GM12878 (cell line): ENCODE measurements around the gene EDEM2. TPM values are rescaled to one million over a fixed set of nuclear protein-coding genes. Genes with fewer than 3 reads are reported as not detected.
"Not testable (repeated sequence)": the region's sequence is repeated elsewhere in the genome, so short reads cannot be mapped to it uniquely, and the experiment has no call there.

ENCODE experiments used
- ATAC-seq: fragments of 200-7000 bp; cut with Tn5 transposase; 3 replicates; pipeline ENCODE4 v1.9.1; 2020; ENCODE audit warnings: mild to moderate bottlenecking, moderate library complexity
- BruUV-seq: library from RNA; stranded (reverse); fragments of 400-500 nt; replicated peaks from 2 replicates; lab custom pipeline; 2021; lab: Mats Ljungman, UMichigan
- CTCF ChIA-PET: fragments of 300-600 bp; sonication (Branson Sonifier 250); formaldehyde crosslinking; extraction: SDS; loops from one replicate; lab custom pipeline; 2021; ENCODE audit warnings: inconsistent platforms; lab: Yijun Ruan, JAX
- POLR2A ChIA-PET: fragments of 350-600 bp; formaldehyde crosslinking; extraction: SDS; loops from one replicate; lab custom pipeline; 2021; ENCODE audit warnings: inconsistent platforms; lab: Charles Lee
- RAD21 ChIA-PET: fragments of 300-600 bp; sonication (Branson Sonifier 250); formaldehyde crosslinking; loops from one replicate; lab custom pipeline; 2023; ENCODE audit warnings: antibody characterized with exemption; ENCODE audit not compliant: unreplicated experiment; lab: Charles Lee
- SMC1A ChIA-PET: fragments of 300-600 bp; sonication (Branson Sonifier 250); formaldehyde crosslinking; loops from one replicate; lab custom pipeline; 2023; ENCODE audit not compliant: unreplicated experiment, uncharacterized antibody; lab: Charles Lee
- DNase-seq: peaks from one replicate; pipeline ENCODE4 v3.0.0-alpha.2; 2011; ENCODE audit warnings: low read depth, low spot score
- FAIRE-seq: peaks from 3 replicates; lab custom pipeline; 2011; peaks lifted over from hg19 to GRCh38; lab: Jason Lieb, UNC
- H2AFZ ChIP-seq: 2 replicates; pipeline ENCODE4 v1.6.0; 2011; ENCODE audit warnings: low read depth, low read length, control low read depth; ENCODE audit not compliant: control insufficient read depth
- H3K27ac ChIP-seq: 2 replicates; pipeline ENCODE4 v1.5.1; 2011; ENCODE audit warnings: control low read depth; ENCODE audit not compliant: control insufficient read depth, insufficient read depth
- H3K27me3 ChIP-seq, 2 experiments: replicated peaks in 1 of 2; 2 replicates each; pipeline versions ENCODE4 v1.6.0 to v1.6.1; 2011; ENCODE audit warnings: low read length in 1 of 2; ENCODE audit not compliant: control insufficient read depth in 2 of 2, insufficient read depth in 2 of 2
- H3K36me3 ChIP-seq, 2 experiments: 2 replicates each; pipeline ENCODE4 v1.5.1; 2011; ENCODE audit warnings: low read length in 1 of 2; ENCODE audit not compliant: control insufficient read depth in 2 of 2, insufficient read depth in 2 of 2
- H3K4me1 ChIP-seq: 2 replicates; pipeline ENCODE4 v1.6.1; 2011; ENCODE audit warnings: mild to moderate bottlenecking, low read length, moderate library complexity, mixed read lengths; ENCODE audit not compliant: control insufficient read depth, insufficient read depth
- H3K4me2 ChIP-seq: 2 replicates; pipeline ENCODE4 v1.6.0; 2011; ENCODE audit warnings: control low read depth; ENCODE audit not compliant: control insufficient read depth, insufficient read depth
- H3K4me3 ChIP-seq: fragments of 200-600 bp; sonication (generic); 2 replicates; pipeline ENCODE4 v1.5.1; 2016
- H3K79me2 ChIP-seq: 2 replicates; pipeline ENCODE4 v1.6.0; 2011; ENCODE audit warnings: low read length; ENCODE audit not compliant: control insufficient read depth, insufficient read depth
- H3K9ac ChIP-seq: 2 replicates; pipeline ENCODE4 v1.8.0; 2011; ENCODE audit warnings: low read length, control low read depth, mixed read lengths; ENCODE audit not compliant: control insufficient read depth, insufficient read depth
- H3K9me3 ChIP-seq: replicated peaks from 3 replicates; pipeline ENCODE4 v1.5.1; 2011; ENCODE audit warnings: mild to moderate bottlenecking, low read length; ENCODE audit not compliant: control insufficient read depth, insufficient read depth
- H4K20me1 ChIP-seq: 2 replicates; pipeline ENCODE4 v1.6.0; 2011; ENCODE audit not compliant: control insufficient read depth, insufficient read depth
- RBBP5 ChIP-seq: fragments of 200-600 bp; sonication (generic); conservative IDR thresholded peaks from 2 replicates; pipeline ENCODE4 v1.6.1; 2016
- WGBS: methylation state at CpG from one replicate; pipeline ENCODE4 v1.1.6; 2016; ENCODE audit warnings: low lambda C conversion rate; ENCODE audit not compliant: insufficient replicate concordance, insufficient coverage; ENCODE audit errors: missing lambda C conversion rate; 5-methylcytosine and 5-hydroxymethylcytosine counted together
- in situ Hi-C: fragments of 300-500 bp; cut with MboI; formaldehyde crosslinking; loops from 9 replicates; pipeline ENCODE4 v1.14.3; 2018; ENCODE audit warnings: mixed read lengths
- intact Hi-C: fragments of 100-400 bp; cut with micrococcal nuclease; formaldehyde crosslinking; loops from one replicate; pipeline ENCODE4 v1.14.2; 2022; ENCODE audit not compliant: unreplicated experiment
- polyA plus RNA-seq, 11 experiments: library from polyadenylated mRNA; depleted of rRNA in 4 of 11; unstranded in 6 of 11; stranded (reverse) in 5 of 11; fragments of >200 nt; fragmentation: Nextera tagmentation in 4 of 11; fragmentation: Illumina TruSeq in 1 of 11; extraction: Ambion mirVana in 4 of 11; extraction: Trizol in 1 of 11; gene quantifications; 1 replicate in 1 of 11; 2 replicates in 10 of 11; pipeline versions ENCODE4 v1.2.1 to v1.2.3, GENCODE V29; 2011 to 2016; ENCODE audit warnings: inconsistent platforms in 2 of 11, missing spikeins in 2 of 11, low read depth in 1 of 11
- total RNA-seq, 4 experiments: library from RNA; depleted of rRNA in 3 of 4; stranded (reverse); fragments of >200 nt in 3 of 4; fragmentation: Illumina TruSeq in 1 of 4; extraction: Trizol in 1 of 4; gene quantifications; 2 replicates each; pipeline versions ENCODE4 v1.2.1 to v1.2.3, GENCODE V29; 2013 to 2021

The EDEM2 gene
- total and polyA plus RNA-seq, 10 of the 15 experiments (the other 5 are each of a cell fraction or from before 2014, with no cell fraction given), result 9.9 to 24.8 (median 14.8) TPM

- H3K27me3 ChIP-seq, H3K79me2 ChIP-seq, H3K9me3 ChIP-seq, H4K20me1 ChIP-seq, H3K4me1 ChIP-seq, H3K27ac ChIP-seq, in situ Hi-C loops, H2AFZ ChIP-seq, H3K9ac ChIP-seq, H3K4me3 ChIP-seq, DNase-seq, H3K4me2 ChIP-seq, intact Hi-C loops, H3K36me3 ChIP-seq, ATAC-seq, BruUV-seq, FAIRE-seq, RAD21 ChIA-PET: not testable (repeated sequence)
- ChIA-PET SMC1A (interaction anchor here (1.1 kb wide), 1 partner anchor 15 kb away, joined by 3 read pairs; no protein-coding TSS in a partner anchor), POLR2A (interaction anchor here (0.8 kb wide), 1 partner anchor 669 kb away, joined by 5 read pairs; no protein-coding TSS in a partner anchor), CTCF (interaction anchor here (1.1 kb wide), 1 partner anchor 22 kb away, joined by 4 read pairs; no protein-coding TSS in a partner anchor)
- 53% methylated on average over 10 of the region's 10 CpGs for WGBS
Observed at GRCh38 chr20:35186691-35187289, 39.7 kb upstream of the EDEM2 start.

GRCh38 chr20:35181731-35182130 is 34.6 kb upstream of the EDEM2 start:
- no peak for TF ChIP-seq RBBP5
- H3K79me2 ChIP-seq, result no peaks in the 10 kb centered on the region
- no peak overlapping the region for H2AFZ ChIP-seq
- H3K4me2 ChIP-seq, result no peak overlapping the region
- no peaks in the 10 kb centered on the region for H4K20me1 ChIP-seq
- RAD21 ChIA-PET, result no interaction called here
- DNase-seq (no peak), FAIRE-seq (no peak), ATAC-seq (no peak)
- H3K4me1 ChIP-seq, result no peaks in the 10 kb centered on the region
- in situ Hi-C loops, result no loop called here
- POLR2A ChIA-PET, result interaction anchor here (0.5 kb wide), 1 partner anchor 15 kb away, joined by 9 read pairs; no protein-coding TSS in a partner anchor
- SMC1A ChIA-PET, result no interaction called here
- no peaks in the 10 kb centered on the region for H3K27me3 ChIP-seq
- H3K4me3 ChIP-seq, result no peak overlapping the region
- no peak overlapping the region for H3K9ac ChIP-seq
- H3K9me3 ChIP-seq, result no peaks in the 10 kb centered on the region
- H3K27ac ChIP-seq, result no peak overlapping the region
- intact Hi-C loops, result no loop called here
- no TSS peak for BruUV-seq
- H3K36me3 ChIP-seq, result no peaks in the 10 kb centered on the region
- CTCF ChIA-PET, result interaction anchor here (0.6 kb wide), 1 partner anchor 23 kb away, joined by 3 read pairs; no protein-coding TSS in a partner anchor
